SH-SY5Y (cell line): ENCODE measurements around the gene NOS3.

Experiments used
- GATA2 ChIP-seq: IDR thresholded peaks from 2 replicates; pipeline ENCODE4 v1.6.1; 2011; ENCODE audit warnings: mild to moderate bottlenecking, low read depth, low read length
- GATA3 ChIP-seq: IDR thresholded peaks from 2 replicates; pipeline ENCODE4 v1.6.1; 2011; ENCODE audit warnings: low read depth, mild to moderate bottlenecking, low read length, moderate library complexity

NOS3 gene

GRCh38 chr7:151031011-151031410, 40.2 kb downstream of the NOS3 start:
- TF ChIP-seq GATA2 (no peak), GATA3 (no peak)

DNA sequence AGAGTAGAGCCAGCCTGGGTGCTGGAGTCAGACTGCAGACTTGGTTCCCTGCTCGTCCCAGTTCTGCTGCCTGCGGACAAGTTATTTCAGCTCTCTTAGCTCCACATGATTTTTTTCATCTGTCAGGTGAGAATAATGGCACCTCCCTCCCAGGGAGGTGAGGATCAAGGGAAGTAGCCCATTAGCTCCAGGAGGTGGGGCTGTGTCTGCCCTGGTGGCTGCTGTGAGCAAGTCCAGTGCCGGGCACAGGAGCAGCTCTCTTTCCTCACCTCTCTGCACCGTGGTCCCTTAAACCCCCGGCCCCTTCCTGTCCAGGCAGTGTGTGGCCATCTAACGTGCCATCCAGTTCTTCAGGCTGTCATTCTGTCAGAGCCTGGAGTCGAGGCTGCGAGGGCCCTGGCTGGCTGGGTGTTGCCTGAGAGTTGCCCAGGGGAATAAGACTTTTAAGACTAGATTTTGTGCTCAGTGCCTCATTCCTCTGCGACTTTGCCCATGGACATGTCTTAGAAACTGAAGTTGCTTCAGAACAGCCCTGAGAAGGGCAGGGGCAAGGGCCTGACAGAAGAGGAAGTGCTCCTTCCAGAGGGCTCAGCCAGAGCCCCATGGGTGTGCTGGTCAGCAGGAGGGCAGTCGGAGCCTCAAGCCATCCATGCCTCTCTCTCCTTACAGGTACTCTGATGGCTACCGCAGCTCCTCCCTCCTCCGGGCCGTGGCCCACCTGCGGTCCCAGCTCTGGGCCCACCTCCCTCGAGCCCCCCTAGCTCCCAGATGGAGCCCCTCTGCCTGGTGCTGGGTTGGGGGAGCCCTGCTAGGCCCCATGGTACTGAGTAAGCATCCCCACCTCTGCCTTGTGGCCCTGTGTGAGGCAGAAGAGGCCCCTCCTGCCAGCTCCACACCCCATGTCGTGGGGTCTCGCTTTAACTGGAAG, 42.4 kb downstream of the NOS3 start:
- TF ChIP-seq GATA3: no peak
- TF ChIP-seq GATA2: no peak

DNA sequence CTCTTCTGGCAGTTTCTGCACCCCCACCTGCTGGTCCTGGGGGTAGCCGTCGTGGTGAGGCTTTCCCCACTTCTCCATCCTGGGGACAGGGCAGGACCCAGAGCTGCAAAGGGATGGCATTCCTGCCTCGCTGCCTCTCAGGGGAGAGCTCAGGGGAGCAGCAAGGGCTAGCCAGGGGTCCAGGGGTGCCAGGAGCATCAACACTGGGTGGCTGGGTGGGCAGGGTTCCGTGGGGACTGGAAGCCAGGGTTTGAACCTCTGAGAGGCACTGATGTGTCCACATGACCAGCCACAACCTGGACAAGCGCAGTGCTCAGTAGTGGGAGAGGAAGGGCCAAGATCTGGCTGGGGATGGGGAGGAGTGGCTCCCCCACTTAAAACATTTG, 43.0 kb downstream of the NOS3 start:
- TF ChIP-seq GATA2 (no peak), GATA3 (no peak)

GRCh38 chr7:151034312-151035025, 43.7 kb downstream of the NOS3 start:
- TF ChIP-seq GATA2: no peak
- no peak for TF ChIP-seq GATA3

- no peak for TF ChIP-seq GATA2
- no peak for TF ChIP-seq GATA3
Measured at GRCh38 chr7:151035026-151035717, 44.4 kb downstream of the NOS3 start.

DNA sequence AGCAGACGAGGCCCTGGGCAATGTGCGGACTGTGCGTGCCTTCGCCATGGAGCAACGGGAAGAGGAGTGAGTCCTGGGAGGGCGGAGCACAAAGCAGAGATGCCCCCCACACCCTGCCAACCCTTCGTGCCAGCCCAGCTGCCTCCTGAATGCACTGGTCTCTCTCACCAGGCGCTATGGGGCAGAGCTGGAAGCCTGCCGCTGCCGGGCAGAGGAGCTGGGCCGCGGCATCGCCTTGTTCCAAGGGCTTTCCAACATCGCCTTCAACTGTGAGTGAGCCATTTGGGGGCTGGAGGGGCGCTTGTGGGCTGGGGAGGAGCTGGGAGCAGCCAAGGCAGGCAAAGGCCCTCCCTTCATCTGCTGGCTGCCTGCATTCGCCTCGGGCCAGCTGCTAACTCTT, 45.1 kb downstream of the NOS3 start:
- TF ChIP-seq GATA2 (no peak), GATA3 (no peak)

DNA sequence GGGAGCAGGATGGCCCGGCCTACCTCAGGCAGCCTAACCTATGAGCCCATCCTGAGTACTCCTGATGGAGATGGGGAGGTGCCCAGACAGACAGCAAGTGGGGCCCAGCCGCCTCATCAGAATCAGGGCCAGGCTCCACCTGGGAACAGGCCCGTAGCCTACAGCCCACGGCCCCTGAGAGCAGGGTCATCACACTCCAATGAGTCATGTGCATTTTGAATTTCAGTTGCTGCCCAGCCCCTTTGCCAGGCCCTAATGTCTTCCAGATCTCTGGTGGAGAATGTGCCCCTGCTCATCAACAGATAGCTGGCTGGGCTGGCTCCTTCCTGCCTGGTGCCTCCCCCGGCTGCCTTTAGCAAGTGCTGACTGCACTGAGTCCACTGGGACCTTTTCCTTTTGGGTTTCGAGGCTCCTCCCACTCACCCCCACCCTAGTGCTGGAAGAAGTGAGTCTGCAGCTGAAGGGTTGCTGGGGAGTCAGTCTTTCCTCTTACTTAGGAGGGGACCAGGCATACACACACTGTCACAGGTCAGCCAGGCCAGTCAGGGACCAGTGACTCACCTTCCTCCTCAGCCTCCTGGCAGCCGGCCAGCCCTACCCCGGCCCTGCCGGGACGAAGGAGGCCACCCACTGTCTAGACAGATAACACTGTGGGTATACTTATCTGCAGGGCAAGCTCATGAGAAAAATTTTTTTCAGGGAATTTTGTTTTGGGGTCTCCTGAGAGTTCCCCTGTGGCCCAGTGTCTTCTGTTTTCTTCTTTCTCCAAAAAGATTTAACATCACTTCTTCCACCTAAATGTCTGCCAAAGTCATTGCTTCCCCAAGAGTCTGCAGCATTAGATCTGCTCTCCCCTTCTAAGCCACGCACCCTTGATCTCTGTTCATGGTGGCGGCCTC, 48.4 kb downstream of the NOS3 start:
- TF ChIP-seq GATA3: no peak
- TF ChIP-seq GATA2: peak; percentile 23; the same call in 1 of the 2 replicates

DNA sequence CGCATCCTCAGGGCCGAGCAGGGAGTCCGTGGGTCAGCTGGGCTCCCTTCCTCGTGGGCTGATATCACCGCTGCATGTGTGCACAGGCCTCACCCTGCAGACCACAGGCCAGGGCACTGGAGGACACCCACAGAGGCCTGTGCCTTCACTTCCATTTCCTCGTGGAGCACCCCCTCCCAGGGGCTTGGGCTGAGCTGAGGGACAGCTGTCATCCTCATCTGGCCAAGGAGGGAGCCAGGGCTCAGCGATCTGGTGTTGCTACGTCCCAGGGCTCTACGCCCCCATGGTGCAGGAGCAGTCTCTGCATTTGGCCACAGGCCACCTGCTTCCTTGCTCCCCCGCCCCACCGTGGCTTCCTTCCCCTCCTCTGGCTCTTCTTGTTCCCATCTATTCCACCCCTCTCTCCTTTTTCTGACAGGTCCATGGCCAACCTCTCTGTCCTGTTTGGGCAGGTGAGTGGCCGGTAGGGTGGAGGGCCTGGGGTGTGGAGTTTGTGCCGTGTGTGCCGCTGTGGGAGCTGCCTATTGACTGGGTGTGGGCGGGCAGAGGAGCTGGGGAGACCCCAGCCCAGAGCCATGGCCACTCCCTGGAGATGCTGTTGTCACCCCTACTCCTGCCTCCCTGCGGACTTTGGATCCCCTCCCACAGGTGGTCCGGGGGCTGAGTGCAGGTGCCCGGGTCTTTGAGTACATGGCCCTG, 49.2 kb downstream of the NOS3 start:
- no peak for TF ChIP-seq GATA2
- TF ChIP-seq GATA3: no peak

DNA sequence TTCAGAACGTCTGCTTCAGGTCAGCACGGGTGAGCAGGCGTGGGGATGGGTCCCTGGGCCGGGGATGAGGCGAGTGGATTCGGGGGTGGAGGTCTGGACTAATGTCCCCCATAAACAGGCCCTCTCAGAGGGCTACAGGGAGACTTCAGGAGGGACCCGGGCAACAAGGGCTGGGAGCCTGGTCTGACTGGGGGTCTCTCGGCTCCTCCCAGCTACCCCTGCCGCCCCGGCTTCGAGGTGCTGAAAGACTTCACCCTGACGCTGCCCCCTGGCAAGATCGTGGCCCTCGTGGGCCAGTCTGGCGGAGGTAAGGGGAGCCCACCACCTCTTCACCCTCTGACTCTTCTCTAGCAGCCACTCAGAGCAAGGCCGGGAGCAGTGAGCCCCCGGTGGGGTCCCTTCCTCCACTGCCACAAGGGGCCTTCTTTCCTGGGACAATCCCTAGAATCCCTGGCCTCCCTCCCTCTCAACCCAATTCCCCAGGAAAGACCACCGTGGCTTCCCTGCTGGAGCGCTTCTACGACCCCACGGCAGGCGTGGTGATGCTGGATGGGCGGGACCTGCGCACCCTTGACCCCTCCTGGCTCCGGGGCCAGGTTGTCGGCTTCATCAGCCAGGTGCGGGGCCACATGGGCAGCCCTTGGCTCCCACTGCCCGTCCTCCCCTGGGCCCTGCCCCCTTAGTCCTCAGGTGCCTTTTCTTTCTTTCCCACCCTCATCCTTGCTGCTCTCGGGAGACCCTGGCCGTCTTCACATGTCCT, 50.0 kb downstream of the NOS3 start:
- TF ChIP-seq GATA2: no peak
- no peak for TF ChIP-seq GATA3

DNA sequence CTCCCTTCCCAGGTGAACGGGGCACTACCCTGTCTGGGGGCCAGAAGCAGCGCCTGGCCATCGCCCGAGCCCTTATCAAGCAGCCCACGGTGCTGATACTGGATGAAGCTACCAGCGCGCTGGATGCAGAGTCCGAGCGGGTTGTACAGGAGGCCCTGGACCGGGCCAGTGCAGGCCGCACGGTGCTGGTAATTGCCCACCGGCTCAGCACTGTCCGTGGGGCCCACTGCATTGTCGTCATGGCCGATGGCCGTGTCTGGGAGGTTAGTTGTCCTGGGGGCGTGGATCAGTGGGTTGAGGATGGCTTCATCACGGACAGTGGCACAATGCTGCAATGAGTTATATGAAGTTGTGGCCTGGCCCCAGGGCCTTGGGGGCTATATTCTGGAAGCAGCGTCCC, 53.1 kb downstream of the NOS3 start:
- TF ChIP-seq GATA2 (no peak), GATA3 (no peak)

DNA sequence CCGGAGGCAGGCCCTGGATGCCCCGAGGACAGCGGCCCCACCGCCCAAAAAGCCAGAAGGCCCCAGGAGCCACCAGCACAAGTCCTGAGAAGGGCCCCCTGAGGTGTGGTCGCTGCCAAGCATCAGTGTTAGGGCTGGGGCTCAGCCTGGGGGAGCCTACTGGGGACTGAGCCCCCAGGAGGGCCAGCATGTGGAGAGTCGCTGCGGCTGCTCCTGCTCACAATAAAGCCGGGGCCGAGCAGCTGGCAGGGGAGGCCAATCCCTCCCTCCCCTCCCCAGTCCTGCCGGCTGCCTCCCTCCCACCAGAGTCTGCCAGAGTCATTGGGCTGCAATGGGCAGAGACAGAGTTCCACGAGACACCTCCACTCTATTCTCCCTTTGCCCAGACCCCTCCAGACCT, 54.4 kb downstream of the NOS3 start:
- no peak for TF ChIP-seq GATA3
- no peak for TF ChIP-seq GATA2

DNA sequence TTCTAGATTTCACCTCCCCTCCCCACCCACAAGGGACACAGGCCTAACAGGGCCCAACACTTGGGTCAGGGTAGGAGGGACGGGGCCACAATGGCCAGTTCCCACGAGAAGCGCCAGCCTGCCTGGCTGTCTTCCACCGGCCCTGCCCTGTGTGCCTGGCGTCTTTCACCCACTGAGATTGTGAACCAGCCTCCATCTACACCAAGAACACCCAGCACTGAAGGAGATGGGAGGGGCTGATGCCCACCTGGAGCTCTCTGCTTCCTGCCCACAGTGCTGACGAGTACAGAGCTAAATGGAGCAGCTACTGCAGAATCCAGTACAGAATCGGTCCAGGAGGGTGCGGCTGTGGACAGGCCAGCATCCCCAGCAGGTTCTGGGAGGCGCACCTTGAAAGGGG, 55.1 kb downstream of the NOS3 start:
- TF ChIP-seq GATA2 (no peak), GATA3 (no peak)
